GM18499 (cell line): ENCODE results near the gene MICU1.

Experiments
- ATAC-seq: cut with Tn5 transposase; IDR thresholded peaks from one replicate; pipeline ENCODE4 v1.9.1; 2021; ENCODE audit warnings: moderate number of reproducible peaks; ENCODE audit not compliant: insufficient read depth, unreplicated experiment

The MICU1 gene

DNA sequence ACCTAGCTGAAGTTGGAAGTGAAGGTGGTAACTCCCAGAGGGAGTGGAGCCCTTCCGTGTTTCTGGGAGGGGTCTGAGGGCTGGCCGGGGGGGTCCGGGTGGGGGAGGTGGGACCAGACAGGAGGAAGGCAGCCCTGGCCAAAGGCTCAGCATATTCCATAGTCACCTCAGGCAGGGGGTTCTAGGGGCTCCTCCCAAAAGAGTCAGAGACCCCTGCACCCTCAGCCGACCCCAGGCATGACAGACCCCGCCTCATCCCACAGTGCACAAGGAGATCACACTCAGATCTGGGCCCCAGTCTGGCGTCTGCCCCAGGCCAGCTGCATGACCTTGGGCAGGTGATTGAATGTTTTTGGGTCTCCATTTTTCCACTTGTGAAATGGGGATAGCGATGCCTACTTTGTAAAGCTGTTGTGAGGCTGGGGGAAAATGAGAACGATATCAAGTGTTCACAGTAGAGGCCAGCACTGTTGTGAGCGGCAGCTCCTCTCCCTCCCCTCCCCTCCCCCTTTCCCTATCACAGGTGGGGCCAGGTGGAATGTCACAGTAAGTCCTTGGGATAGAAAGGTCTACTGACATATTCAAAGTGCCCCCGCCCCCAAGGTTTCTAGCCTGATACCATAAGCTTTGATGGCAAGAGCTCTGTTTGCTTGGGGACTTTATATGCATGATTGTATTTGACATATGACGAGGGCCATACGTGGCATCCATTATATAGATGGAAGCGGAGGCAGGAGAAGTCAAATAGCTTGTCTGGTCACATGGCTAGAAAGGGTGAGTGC is 304.4 kb downstream of the MICU1 start:
- ATAC-seq, result no peak

DNA sequence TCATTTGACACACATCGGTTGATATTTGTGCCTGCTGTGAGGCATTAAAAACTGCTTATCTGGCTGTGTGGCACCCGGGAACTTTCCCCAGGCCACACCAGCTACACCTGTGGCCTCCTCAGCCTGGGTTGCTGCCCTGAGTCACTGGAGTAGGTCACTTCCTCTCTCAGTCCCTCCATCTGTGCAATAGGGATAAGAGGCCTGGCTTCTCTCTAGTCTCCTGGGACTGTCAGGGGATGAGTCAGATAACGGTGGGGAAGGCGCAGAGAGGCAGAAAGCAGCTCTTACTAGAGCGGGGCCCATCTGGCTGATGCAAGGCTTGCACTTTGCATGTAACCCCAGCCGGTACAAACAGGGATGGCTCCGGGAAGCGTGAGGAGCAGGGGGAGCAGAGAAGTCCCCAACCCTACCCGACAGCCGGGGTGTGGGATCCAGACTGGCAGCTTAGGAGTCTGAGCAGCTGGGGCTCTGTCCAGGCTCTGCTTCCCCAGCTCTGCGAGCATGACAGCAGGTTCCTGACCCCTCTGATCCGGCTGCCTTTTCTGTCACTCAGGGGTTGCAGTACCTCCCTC is 305.1 kb downstream of the MICU1 start:
- peak; percentile 59 for ATAC-seq

DNA sequence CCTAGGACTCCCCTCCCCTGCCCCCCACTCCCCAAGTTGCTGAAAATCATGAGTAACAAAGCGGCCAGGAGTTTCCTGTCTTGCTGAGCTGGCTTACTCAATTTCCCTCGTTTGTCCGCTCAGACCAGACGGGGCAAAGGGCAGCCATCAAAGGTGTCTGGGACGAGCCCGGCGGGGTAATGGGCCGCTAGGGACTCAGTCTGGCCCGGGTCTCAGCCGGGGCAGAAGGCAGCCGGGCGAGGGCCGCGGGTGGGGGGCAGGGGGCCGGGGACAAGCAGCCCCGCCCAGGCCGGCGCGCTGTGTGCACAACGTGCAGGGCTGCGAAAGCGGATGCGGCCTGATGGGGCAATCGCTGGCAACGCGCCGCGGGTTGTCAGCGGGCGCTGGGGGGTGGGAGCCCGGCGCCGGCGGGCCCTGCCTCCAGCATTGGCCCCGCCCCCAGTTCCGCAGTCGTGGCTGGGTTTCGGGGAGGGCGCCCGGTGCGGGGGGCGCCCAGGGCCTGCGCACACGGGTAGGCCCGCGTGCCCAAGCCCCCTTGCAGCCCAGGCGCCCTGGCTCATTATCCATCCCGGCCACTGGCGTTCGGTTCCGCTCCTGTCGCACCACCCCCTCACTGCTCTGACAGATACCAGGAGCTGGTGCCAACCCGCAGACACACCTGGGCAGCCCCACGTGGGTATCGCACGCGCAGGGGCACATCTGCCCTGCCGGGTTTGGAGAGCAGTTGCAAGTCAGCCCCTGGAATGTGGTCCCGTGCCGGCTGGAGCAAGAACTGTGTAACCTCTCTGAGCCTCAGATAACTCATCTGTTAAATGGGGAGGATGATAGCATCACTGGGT is 306.2 kb downstream of the MICU1 start:
- ATAC-seq, result no peak

DNA sequence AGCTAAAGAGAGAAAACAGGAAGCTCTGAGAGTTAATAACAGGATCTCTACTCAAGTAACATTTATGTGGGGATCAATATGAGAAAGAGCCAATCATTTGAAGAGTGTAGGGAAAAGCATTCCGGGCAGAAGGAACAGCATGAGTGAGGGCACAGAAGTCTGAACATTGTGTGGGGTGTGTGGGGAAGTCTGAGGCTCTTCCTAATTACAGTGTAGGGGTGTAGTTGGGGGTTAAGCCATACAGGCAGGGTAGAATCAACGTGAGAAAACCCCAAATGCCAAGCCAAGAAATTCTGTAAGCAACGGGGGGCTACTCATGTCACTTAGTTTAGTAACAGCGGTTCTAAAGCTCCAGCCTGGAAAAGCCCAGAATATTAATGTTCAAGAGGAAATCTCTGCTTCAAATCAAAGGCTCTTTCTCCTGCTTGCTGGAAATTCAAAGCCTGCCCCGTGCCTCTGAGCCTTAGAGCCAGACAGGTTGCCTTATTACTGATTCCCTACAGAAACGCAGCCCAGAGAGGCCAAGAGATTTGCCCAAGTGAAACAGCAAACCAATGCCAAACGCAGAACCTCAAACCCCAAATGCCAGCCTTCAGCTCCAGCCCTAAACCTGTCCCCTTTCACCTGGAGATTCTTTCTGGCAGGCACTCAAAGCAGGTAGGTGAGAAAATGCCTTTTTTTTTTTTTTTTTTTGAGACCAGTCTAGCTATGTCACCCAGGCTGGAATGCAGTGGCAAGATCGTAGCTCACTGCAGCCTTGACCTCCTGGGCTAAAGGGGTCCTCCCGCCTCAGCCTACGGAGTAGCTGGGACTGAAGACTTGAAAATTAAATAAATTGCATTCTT is 307.2 kb downstream of the MICU1 start:
- no peak for ATAC-seq
